ENCODE measurements around the gene ADAMTS14.
A peak's percentile ranks its signal among the peaks of the same experiment; 100 is the strongest.

ADAMTS14 gene

GRCh38 chr10:70647086-70647485 lies 25.2 kb upstream of the ADAMTS14 start:
- Histone ChIP-seq H3K9me3 (ENCODE audit: severe bottlenecking) (peaks cover under 1% of the 10 kb centered on the region), H3K4me3 (ENCODE audit: severe bottlenecking) (no peak overlapping the region), H3K27ac (ENCODE audit: poor library complexity, severe bottlenecking) (no peak overlapping the region), H3K27me3 (ENCODE audit: insufficient read depth, poor library complexity, severe bottlenecking) (no peaks in the 10 kb centered on the region), H3K36me3 (ENCODE audit: low read depth) (no peaks in the 10 kb centered on the region), H3K4me1 (ENCODE audit: insufficient read depth, poor library complexity, severe bottlenecking) (peaks cover 3% of the 10 kb centered on the region)
- DNase-seq (ENCODE audit: low spot score) (no peak), ATAC-seq (ENCODE audit: low read depth) (no peak)
- TF ChIP-seq CTCF (IDR thresholded peaks at IDR 0.05; ENCODE audit: poor library complexity, severe bottlenecking), result no peak

- no peak for DNase-seq (ENCODE audit: low spot score)
- no peak for ATAC-seq (ENCODE audit: low read depth)
Observed at GRCh38 chr10:70648427-70648826, 23.9 kb upstream of the ADAMTS14 start.

GRCh38 chr10:70649526-70649925 lies 22.8 kb upstream of the ADAMTS14 start:
- ATAC-seq (ENCODE audit: low read depth) (peak; percentile 98), DNase-seq (ENCODE audit: low spot score) (no peak)
- H3K27me3 ChIP-seq (ENCODE audit: insufficient read depth, poor library complexity, severe bottlenecking), result no peaks in the 10 kb centered on the region
- no peaks in the 10 kb centered on the region for H3K36me3 ChIP-seq (ENCODE audit: low read depth)
- H3K27ac ChIP-seq (ENCODE audit: poor library complexity, severe bottlenecking), result no peak overlapping the region
- TF ChIP-seq CTCF (IDR thresholded peaks at IDR 0.05; ENCODE audit: poor library complexity, severe bottlenecking), result no peak
- H3K4me1 ChIP-seq (ENCODE audit: insufficient read depth, poor library complexity, severe bottlenecking), result peaks cover 9% of the 10 kb centered on the region
- no peak overlapping the region for H3K4me3 ChIP-seq (ENCODE audit: severe bottlenecking)
- peaks cover 2% of the 10 kb centered on the region for H3K9me3 ChIP-seq (ENCODE audit: severe bottlenecking)

More at GRCh38 chr10:70648427-70648826, 23.9 kb upstream of the ADAMTS14 start:
- Histone ChIP-seq H3K27me3 (ENCODE audit: insufficient read depth, poor library complexity, severe bottlenecking) (no peaks in the 10 kb centered on the region), H3K4me1 (ENCODE audit: insufficient read depth, poor library complexity, severe bottlenecking) (peaks cover 9% of the 10 kb centered on the region), H3K36me3 (ENCODE audit: low read depth) (no peaks in the 10 kb centered on the region), H3K27ac (ENCODE audit: poor library complexity, severe bottlenecking) (no peak overlapping the region), H3K9me3 (ENCODE audit: severe bottlenecking) (peaks cover 2% of the 10 kb centered on the region), H3K4me3 (ENCODE audit: severe bottlenecking) (no peak overlapping the region)
- TF ChIP-seq CTCF (IDR thresholded peaks at IDR 0.05; ENCODE audit: poor library complexity, severe bottlenecking), result no peak

- no peaks in the 10 kb centered on the region for H3K36me3 ChIP-seq (ENCODE audit: low read depth)
- no peak for DNase-seq (ENCODE audit: low spot score)
- no peak for ATAC-seq (ENCODE audit: low read depth)
Observed at GRCh38 chr10:70650104-70650503, 22.2 kb upstream of the ADAMTS14 start.

More at GRCh38 chr10:70650104-70650503, 22.2 kb upstream of the ADAMTS14 start:
- peaks cover 2% of the 10 kb centered on the region for H3K9me3 ChIP-seq (ENCODE audit: severe bottlenecking)
- H3K4me3 ChIP-seq (ENCODE audit: severe bottlenecking), result no peak overlapping the region
- no peak for TF ChIP-seq CTCF (IDR thresholded peaks at IDR 0.05; ENCODE audit: poor library complexity, severe bottlenecking)
- peaks cover 9% of the 10 kb centered on the region for H3K4me1 ChIP-seq (ENCODE audit: insufficient read depth, poor library complexity, severe bottlenecking)
- H3K27me3 ChIP-seq (ENCODE audit: insufficient read depth, poor library complexity, severe bottlenecking), result no peaks in the 10 kb centered on the region
- H3K27ac ChIP-seq (ENCODE audit: poor library complexity, severe bottlenecking), result no peak overlapping the region

Data from RWPE2 (cell line).